Stomach (tissue), 9 donors: ENCODE measurements around the gene EPHB1. TPM values are rescaled to one million over a fixed set of nuclear protein-coding genes. Genes with fewer than 3 reads are reported as not detected.

Experiments
- DNase-seq, 2 donors: peaks; one replicate each; pipeline versions ENCODE4 v3.0.0 to v3.0.0-alpha.2; 2013 to 2019
- H3K27ac ChIP-seq, 5 donors: fragments of 200-600 bp in 4 of 5; sonication (generic) in 4 of 5; one replicate each; pipeline ENCODE4 v1.5.1; 2013 to 2019; ENCODE audit warnings: mild to moderate bottlenecking in 1 of 5, moderate library complexity in 1 of 5
- H3K27me3 ChIP-seq, 3 donors: fragments of 200-600 bp; sonication (generic); one replicate each; pipeline ENCODE4 v1.5.1; 2017 to 2019; ENCODE audit warnings: mixed run types in 1 of 3
- H3K36me3 ChIP-seq, 4 donors: fragments of 200-600 bp; sonication (generic); 1 replicate in 3 of 4; 2 replicates in 1 of 4; pipeline ENCODE4 v1.5.1; 2016 to 2019
- H3K4me1 ChIP-seq, 4 donors: fragments of 200-600 bp; sonication (generic); one replicate each; pipeline ENCODE4 v1.5.1; 2016 to 2019
- H3K4me3 ChIP-seq, 4 donors: fragments of 200-600 bp; sonication (generic) in 3 of 4; one replicate each; pipeline ENCODE4 v1.5.1; 2016 to 2019; ENCODE audit warnings: mild to moderate bottlenecking in 1 of 4
- H3K9me3 ChIP-seq, 4 donors: fragments of 200-600 bp; sonication (generic); one replicate each; pipeline ENCODE4 v1.5.1; 2016 to 2019
- CTCF ChIP-seq, 7 experiments: fragments of 450-650 bp in 4 of 7; fragments of 200-600 bp in 3 of 7; sonication (generic) in 3 of 7; IDR thresholded peaks; one replicate each; pipeline ENCODE4 v1.5.1; 2016 to 2019; ENCODE audit warnings: antibody characterized with exemption in 7 of 7, control low read depth in 2 of 7, mild to moderate bottlenecking in 1 of 7
- EP300 ChIP-seq: sonication (generic); formaldehyde crosslinking; IDR thresholded peaks from one replicate; pipeline ENCODE4 v1.6.1; 2017; ENCODE audit warnings: antibody characterized with exemption
- POLR2A ChIP-seq, 4 donors: fragments of 450-650 bp; IDR thresholded peaks; one replicate each; pipeline ENCODE4 v1.6.1; 2016; ENCODE audit warnings: antibody characterized with exemption in 4 of 4, control low read depth in 2 of 4, mild to moderate bottlenecking in 1 of 4, moderate library complexity in 1 of 4
- POLR2AphosphoS5 ChIP-seq, 3 donors: sonication (generic); formaldehyde crosslinking; IDR thresholded peaks; one replicate each; pipeline ENCODE4 v1.6.1; 2016; ENCODE audit warnings: antibody characterized with exemption in 3 of 3
- WGBS, 5 donors: extraction: QIAGEN DNeasy Blood & Tissue Kit in 3 of 5; methylation state at CpG; one replicate each; pipeline versions ENCODE4 v1.1.5 to v1.1.7; 2013 to 2018; 5-methylcytosine and 5-hydroxymethylcytosine counted together
- intact Hi-C: fragments of 100-400 bp; cut with DNase I; formaldehyde crosslinking; loops from one replicate; pipeline ENCODE4 v1.15.1; 2023; ENCODE audit warnings: low total_unique reads
- polyA plus RNA-seq, 3 donors: library from polyadenylated mRNA; stranded (reverse); fragments of 200-250 nt; gene quantifications; one replicate each; pipeline ENCODE4 v1.2.3, GENCODE V29; 2013
- total RNA-seq, 5 donors: library from RNA; depleted of rRNA; stranded (reverse); fragments of >200 nt; gene quantifications; one replicate each; pipeline versions ENCODE4 v1.1.0 to v1.2.3, GENCODE V29; 2014 to 2016
- donor health status: healthy with polysubstance abuse.
- donor health status: Bipolar disorder and iron deficiency.
- donor health status: healthy.

EPHB1 gene
- total and polyA plus RNA-seq, 8 donors = 0.13 to 2.3 (median 1.0) TPM; not detected in 4

- TF ChIP-seq EP300 (no peak), POLR2AphosphoS5 (IDR thresholded peaks at IDR 0.05) (peak in 1 of 3 donors; percentile 24)
- Histone ChIP-seq H3K36me3 (no peaks in the 10 kb centered on the region), H3K4me1 (no peaks in the 10 kb centered on the region), H3K9me3 (peaks cover 0 to 14% (median 6%) of the 10 kb centered on the region in 4 donors), H3K27me3 (peaks cover 0 to 5% (median 0%) of the 10 kb centered on the region in 3 donors), H3K4me3 (no peak overlapping the region), H3K27ac (no peak overlapping the region)
- WGBS, 5 donors = 13 to 27% (median 18%) methylated on average over 10 of the region's 10 CpGs
- intact Hi-C loops = no loop called here
- peak in 1 of 2 donors; percentile 79 for DNase-seq
Measured at GRCh38 chr3:134846911-134847317, 51.9 kb downstream of the EPHB1 start.

- no peak for TF ChIP-seq EP300
- TF ChIP-seq POLR2AphosphoS5 (IDR thresholded peaks at IDR 0.05) = no peak
- TF ChIP-seq POLR2A (IDR thresholded peaks at IDR 0.05) = no peak
- TF ChIP-seq CTCF (IDR thresholded peaks at IDR 0.05) = no peak
- peaks cover 0 to 13% (median 4%) of the 10 kb centered on the region in 4 donors for H3K9me3 ChIP-seq
- H3K27ac ChIP-seq = no peak overlapping the region
- intact Hi-C loops = no loop called here
- H3K4me1 ChIP-seq = no peaks in the 10 kb centered on the region
- peaks cover 0 to 5% (median 0%) of the 10 kb centered on the region in 3 donors for H3K27me3 ChIP-seq
- no peak overlapping the region for H3K4me3 ChIP-seq
- 58 to 85% (median 67%) methylated on average over 2 of the region's 2 CpGs for WGBS, 5 donors
- no peak for DNase-seq
- no peaks in the 10 kb centered on the region for H3K36me3 ChIP-seq
Measured at GRCh38 chr3:134847349-134847748, 52.3 kb downstream of the EPHB1 start.

GRCh38 chr3:134849561-134849960 lies 54.5 kb downstream of the EPHB1 start:
- Histone ChIP-seq H3K36me3 (no peaks in the 10 kb centered on the region), H3K4me1 (no peaks in the 10 kb centered on the region), H3K9me3 (no peaks in the 10 kb centered on the region), H3K4me3 (no peak overlapping the region), H3K27me3 (peaks cover 0 to 5% (median 0%) of the 10 kb centered on the region in 3 donors), H3K27ac (no peak overlapping the region)
- intact Hi-C loops = no loop called here
- 89 to 95% (median 93%) methylated on average over 5 to 6 of the region's 6 CpGs for WGBS, 5 donors
- TF ChIP-seq EP300 (no peak), POLR2A (IDR thresholded peaks at IDR 0.05) (no peak), CTCF (IDR thresholded peaks at IDR 0.05) (no peak), POLR2AphosphoS5 (IDR thresholded peaks at IDR 0.05) (no peak)
- no peak for DNase-seq

- DNase-seq = peak in 1 of 2 donors; percentile 14
- Histone ChIP-seq H3K27me3 (peaks cover 0 to 5% (median 0%) of the 10 kb centered on the region in 3 donors), H3K27ac (no peak overlapping the region), H3K4me1 (no peaks in the 10 kb centered on the region), H3K4me3 (no peak overlapping the region), H3K36me3 (no peaks in the 10 kb centered on the region), H3K9me3 (no peaks in the 10 kb centered on the region)
- intact Hi-C loops = no loop called here
- TF ChIP-seq EP300 (no peak), POLR2A (IDR thresholded peaks at IDR 0.05) (no peak), CTCF (IDR thresholded peaks at IDR 0.05) (no peak), POLR2AphosphoS5 (IDR thresholded peaks at IDR 0.05) (no peak)
- 75 to 88% (median 81%) methylated on average over 3 of the region's 3 CpGs for WGBS, 5 donors
Measured at GRCh38 chr3:134850761-134851160, 55.7 kb downstream of the EPHB1 start.

GRCh38 chr3:134852132-134852531 lies 57.1 kb downstream of the EPHB1 start:
- TF ChIP-seq POLR2AphosphoS5 (IDR thresholded peaks at IDR 0.05) (no peak), POLR2A (IDR thresholded peaks at IDR 0.05) (no peak), CTCF (IDR thresholded peaks at IDR 0.05) (no peak), EP300 (no peak)
- no peaks in the 10 kb centered on the region for H3K36me3 ChIP-seq
- 60 to 90% (median 66%) methylated on average over 3 to 4 of the region's 4 CpGs for whole genome bisulfite sequencing, 5 donors
- H3K27me3 ChIP-seq = no peaks in the 10 kb centered on the region
- no peaks in the 10 kb centered on the region for H3K4me1 ChIP-seq
- intact Hi-C loops = no loop called here
- no peaks in the 10 kb centered on the region for H3K9me3 ChIP-seq
- DNase-seq = no peak
- H3K4me3 ChIP-seq = no peak overlapping the region
- no peak overlapping the region for H3K27ac ChIP-seq
